GM12801 (cell line): Measurements from ENCODE around the gene ATP11B.

ENCODE experiments used
- TF ChIP-seq, protein P1 (sequence below): IDR thresholded peaks from one replicate; pipeline ENCODE4 v1.5.1; 2011; ENCODE audit warnings: control low read depth; ENCODE audit not compliant: insufficient read length; ENCODE audit errors: extremely low read depth

The ATP11B gene

DNA sequence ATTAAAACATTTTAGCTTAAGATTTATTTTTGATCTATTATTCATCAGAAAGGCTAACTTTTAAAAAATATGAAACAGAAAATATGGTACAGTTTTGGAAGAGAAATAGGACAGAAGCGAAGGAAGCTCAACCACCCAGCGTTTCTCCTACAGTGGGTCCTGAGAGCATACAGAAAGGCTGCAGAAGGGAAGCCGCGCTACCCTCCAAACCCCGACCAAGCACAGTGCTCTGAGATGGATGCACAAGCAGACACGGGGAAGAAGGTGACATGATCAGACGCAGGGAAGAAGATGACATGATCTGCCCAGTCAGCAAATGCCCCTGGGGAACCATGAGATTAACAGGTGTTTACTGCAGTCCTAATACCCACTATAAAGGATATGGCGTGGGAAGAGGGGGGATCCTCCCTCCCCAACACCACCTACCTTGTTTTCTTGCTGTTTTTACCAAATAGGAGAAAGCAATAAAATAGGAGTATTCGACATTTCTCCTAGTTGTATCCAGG lies 172.6 kb downstream of the ATP11B start:
- TF ChIP-seq, protein P1, sequence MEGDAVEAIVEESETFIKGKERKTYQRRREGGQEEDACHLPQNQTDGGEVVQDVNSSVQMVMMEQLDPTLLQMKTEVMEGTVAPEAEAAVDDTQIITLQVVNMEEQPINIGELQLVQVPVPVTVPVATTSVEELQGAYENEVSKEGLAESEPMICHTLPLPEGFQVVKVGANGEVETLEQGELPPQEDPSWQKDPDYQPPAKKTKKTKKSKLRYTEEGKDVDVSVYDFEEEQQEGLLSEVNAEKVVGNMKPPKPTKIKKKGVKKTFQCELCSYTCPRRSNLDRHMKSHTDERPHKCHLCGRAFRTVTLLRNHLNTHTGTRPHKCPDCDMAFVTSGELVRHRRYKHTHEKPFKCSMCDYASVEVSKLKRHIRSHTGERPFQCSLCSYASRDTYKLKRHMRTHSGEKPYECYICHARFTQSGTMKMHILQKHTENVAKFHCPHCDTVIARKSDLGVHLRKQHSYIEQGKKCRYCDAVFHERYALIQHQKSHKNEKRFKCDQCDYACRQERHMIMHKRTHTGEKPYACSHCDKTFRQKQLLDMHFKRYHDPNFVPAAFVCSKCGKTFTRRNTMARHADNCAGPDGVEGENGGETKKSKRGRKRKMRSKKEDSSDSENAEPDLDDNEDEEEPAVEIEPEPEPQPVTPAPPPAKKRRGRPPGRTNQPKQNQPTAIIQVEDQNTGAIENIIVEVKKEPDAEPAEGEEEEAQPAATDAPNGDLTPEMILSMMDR, result no peak

DNA sequence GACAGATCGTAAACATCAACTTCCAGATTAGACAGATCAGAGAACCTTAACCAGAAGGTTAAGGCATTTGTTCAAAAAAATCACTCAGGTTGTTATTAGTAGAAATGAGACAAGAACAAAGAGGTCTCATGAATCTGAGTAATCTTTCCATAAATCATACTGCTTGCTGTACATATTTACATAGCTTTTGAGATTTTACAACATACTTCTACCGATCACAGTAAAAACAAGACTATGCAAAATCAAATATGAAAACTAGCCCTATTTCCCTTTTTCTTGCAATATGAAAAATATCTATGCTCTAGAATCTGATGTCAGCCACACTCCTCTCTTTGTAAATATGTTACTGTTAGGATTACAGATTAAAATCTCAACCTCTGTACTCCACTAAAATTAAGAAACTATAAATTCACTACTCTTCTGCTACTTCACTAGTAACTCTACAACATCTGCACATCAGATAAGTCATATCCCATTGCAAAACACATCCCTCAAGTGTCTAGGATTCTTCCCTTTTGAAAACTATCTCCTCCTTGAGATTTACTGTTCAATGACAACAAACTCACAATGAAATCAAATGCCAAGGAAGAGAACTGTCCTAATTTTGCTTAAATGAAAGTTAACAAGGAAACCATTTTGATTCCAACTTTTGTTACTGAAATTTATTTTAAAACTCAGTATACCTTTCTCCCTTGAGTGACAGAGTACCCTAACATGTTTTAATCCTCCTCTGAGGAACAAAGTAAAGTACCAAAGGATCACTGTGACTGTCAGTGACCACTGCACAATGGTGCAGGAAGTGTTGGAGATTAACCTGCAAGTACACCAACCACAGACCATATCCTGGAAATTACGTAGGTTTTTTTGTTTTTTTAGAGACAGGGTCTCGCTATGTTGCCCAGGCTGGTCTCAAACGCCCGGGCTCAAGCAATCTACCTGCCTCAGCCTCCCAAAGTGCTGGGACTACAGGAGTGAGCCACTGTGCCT lies 174.2 kb downstream of the ATP11B start:
- TF ChIP-seq, protein P1, result no peak

DNA sequence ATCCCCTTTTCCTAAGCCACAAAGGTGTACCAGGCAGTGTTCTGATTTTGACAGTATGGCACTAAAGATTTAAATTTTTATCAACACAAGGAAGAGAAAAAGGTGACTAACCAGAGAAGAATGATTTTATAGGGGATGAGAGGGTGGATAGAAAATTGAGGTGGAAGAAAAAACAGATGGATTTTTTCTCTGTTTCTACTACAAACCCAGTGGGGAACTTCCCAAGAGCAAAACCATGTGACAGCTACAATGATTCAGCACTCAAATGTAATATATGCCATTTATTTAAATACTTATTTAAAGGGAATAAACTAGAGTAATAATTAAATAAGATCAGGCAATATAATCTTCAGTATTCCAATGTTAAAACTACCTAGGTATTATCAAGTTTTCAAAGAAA lies 176.0 kb downstream of the ATP11B start:
- TF ChIP-seq, protein P1, result no peak

DNA sequence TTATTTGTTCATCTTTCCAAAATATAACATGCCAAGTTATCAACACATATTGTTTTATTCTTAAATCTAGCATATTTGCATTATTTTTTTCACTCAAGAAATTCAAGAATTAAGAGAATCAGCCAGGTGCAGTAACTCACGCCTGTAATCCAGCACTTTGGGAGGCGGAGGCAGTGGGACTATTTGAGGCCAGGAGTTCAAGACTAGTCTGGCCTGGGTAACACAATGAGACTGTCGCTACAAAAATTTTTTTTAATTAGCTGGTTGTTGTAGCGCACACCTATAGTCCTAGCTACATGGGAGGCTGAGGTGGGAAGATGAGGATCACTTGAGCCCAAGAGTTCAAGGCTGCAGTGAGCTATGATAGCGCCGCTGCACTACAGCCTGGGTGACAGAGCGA lies 176.5 kb downstream of the ATP11B start:
- TF ChIP-seq, protein P1, result no peak

DNA sequence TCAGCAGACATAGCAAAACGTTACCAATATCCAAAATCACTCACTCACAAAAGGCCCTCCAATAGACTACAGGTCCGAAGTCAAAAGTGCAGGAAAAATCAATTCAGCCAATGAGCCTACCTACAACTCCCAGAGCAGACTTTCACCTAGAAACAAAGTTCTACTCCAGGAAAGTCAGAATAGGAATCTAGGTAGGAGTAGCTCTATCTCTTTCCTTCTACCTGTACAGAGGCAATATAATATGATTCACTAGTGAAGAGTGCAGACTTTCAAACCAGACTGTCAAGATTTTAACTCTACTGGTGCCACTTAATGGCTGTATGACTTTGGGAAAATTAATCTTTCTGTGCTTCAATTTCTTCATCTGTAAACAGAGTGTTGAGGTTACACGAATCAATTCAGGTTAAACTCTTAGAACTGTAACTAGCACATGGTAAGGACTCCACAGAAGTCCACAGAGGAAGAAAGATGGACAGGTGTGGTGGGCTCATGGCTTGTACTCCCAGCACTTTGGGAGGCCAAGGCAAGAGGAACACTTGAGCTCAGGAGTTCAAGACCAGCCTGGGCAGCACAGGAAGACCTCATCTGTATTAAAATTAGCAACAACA lies 177.6 kb downstream of the ATP11B start:
- TF ChIP-seq, protein P1, result no peak
